ENCODE results near the gene TUBA4A. TPM values are rescaled to one million over a fixed set of nuclear protein-coding genes. Genes with fewer than 3 reads are reported as not detected.
A peak's percentile ranks its signal among the peaks of the same experiment; 100 is the strongest.

TUBA4A gene
- total RNA-seq, 1 experiment from 2014 or later, result 40.8 TPM

DNA sequence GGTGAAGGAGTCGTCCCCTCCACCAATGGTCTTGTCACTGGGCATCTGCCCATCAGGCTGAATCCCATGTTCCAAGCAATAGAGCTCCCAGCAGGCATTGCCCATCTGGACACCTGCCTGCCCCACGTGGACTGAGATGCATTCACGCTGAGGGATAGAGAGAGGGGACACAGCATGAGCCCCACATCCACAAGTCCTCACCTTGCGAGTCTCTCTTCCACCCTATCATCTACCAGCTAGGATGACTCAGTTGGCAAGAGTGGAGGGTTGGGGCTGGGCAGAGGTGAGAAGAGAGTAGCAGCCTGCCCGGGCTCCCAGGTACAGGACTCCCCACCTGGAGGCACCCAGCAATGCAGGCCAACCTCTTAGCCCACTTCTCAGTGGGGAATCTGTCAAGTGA, 1.6 kb downstream of the TUBA4A start:
- H3K36me3 Mint-ChIP-seq, result peaks cover 19% of the 10 kb centered on the region; the same call in 1 of the 2 replicates
- no peak for TF ChIP-seq SMAD3 (CRISPR knock-in tag; IDR thresholded peaks at IDR 0.05; ENCODE audit: borderline replicate concordance)
- no peak for TF ChIP-seq TEAD1 (CRISPR knock-in tag; IDR thresholded peaks at IDR 0.05)
- no peak for TF ChIP-seq NFE2L1 (CRISPR knock-in tag; IDR thresholded peaks at IDR 0.05)
- TF ChIP-seq NR3C1 (CRISPR knock-in tag; conservative IDR thresholded peaks at IDR 0.05; ENCODE audit: low read depth), result no peak
- TF ChIP-seq ELF4 (CRISPR knock-in tag; IDR thresholded peaks at IDR 0.05; ENCODE audit: low read depth), result no peak
- no peak for TF ChIP-seq ESRRA (CRISPR knock-in tag; IDR thresholded peaks at IDR 0.05; ENCODE audit: borderline replicate concordance)
- TF ChIP-seq, protein P1, sequence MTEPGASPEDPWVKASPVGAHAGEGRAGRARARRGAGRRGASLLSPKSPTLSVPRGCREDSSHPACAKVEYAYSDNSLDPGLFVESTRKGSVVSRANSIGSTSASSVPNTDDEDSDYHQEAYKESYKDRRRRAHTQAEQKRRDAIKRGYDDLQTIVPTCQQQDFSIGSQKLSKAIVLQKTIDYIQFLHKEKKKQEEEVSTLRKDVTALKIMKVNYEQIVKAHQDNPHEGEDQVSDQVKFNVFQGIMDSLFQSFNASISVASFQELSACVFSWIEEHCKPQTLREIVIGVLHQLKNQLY (CRISPR knock-in tag; IDR thresholded peaks at IDR 0.05), result no peak
- no peak for TF ChIP-seq JUN (CRISPR knock-in tag; IDR thresholded peaks at IDR 0.05)
- DNase-seq (ENCODE audit: low spot score), result no peak
- no peaks in the 10 kb centered on the region for H3K9me3 Mint-ChIP-seq
- peaks cover 57% of the 10 kb centered on the region for H3K27me3 Mint-ChIP-seq (ENCODE audit: low read depth)
- ChIA-PET CTCF (interaction anchor here (0.8 to 4.7 kb wide), 5 partner anchors 25 to 81 kb away, joined by 3 to 33 read pairs (median 6); partner anchors contain the start of genes ABCB6 and DNAJB2), POLR2A (interaction anchor here (1.4 to 2.5 kb wide), 4 partner anchors 27 to 76 kb away, joined by 3 to 15 read pairs (median 8); partner anchors contain the start of genes CNPPD1, DNAJB2 and ZFAND2B)
- H3K27ac Mint-ChIP-seq, result no peak overlapping the region
- ATAC-seq, result no peak
- H3K4me1 Mint-ChIP-seq, result peaks cover 25% of the 10 kb centered on the region
- H3K4me3 Mint-ChIP-seq, result peak overlapping the region; percentile 79

DNA sequence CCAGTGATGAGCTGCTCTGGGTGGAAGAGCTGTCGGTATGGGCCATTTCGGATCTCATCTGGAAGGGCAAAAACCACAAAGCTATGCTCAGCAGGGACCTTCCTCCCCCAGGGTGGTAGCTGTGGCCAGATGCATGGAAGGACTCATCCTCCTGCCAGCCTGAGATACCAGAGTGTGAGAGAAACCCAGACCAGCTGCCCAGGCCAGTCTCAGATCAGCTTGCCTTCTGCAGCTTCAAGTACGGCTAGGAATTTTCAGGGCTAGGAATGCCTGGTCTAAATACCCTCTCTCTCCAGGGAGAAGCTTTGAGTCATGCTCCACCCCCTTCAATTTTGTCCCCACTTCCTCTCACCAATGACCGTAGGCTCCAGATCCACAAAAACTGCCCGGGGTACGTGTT, 2.1 kb downstream of the TUBA4A start:
- Mint-ChIP-seq H3K4me3 (peak overlapping the region; percentile 79; the same call in 1 of the 2 replicates), H3K4me1 (peaks cover 25% of the 10 kb centered on the region), H3K9me3 (no peaks in the 10 kb centered on the region), H3K27me3 (ENCODE audit: low read depth) (peaks cover 53% of the 10 kb centered on the region), H3K36me3 (peaks cover 19% of the 10 kb centered on the region; the same call in 1 of the 2 replicates), H3K27ac (no peak overlapping the region)
- no peak for ATAC-seq
- TF ChIP-seq EMX1 (CRISPR knock-in tag; IDR thresholded peaks at IDR 0.05), result no peak
- no peak for TF ChIP-seq ZNF671 (CRISPR knock-in tag; IDR thresholded peaks at IDR 0.05)
- TF ChIP-seq SOX15 (CRISPR knock-in tag; IDR thresholded peaks at IDR 0.05), result no peak
- no peak for TF ChIP-seq ZNF396 (CRISPR knock-in tag; IDR thresholded peaks at IDR 0.05; ENCODE audit: borderline replicate concordance)
- TF ChIP-seq NFE2L1 (CRISPR knock-in tag; IDR thresholded peaks at IDR 0.05), result no peak
- TF ChIP-seq CREM (CRISPR knock-in tag; IDR thresholded peaks at IDR 0.05), result no peak
- TF ChIP-seq SMAD4 (CRISPR knock-in tag; IDR thresholded peaks at IDR 0.05), result no peak
- TF ChIP-seq, protein P2, sequence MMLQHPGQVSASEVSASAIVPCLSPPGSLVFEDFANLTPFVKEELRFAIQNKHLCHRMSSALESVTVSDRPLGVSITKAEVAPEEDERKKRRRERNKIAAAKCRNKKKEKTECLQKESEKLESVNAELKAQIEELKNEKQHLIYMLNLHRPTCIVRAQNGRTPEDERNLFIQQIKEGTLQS (CRISPR knock-in tag; conservative IDR thresholded peaks at IDR 0.05), result no peak
- no peak for TF ChIP-seq ZNF219 (CRISPR knock-in tag; IDR thresholded peaks at IDR 0.05; ENCODE audit: borderline replicate concordance)
- TF ChIP-seq, protein P1 (CRISPR knock-in tag; IDR thresholded peaks at IDR 0.05), result no peak
- TF ChIP-seq RELA (CRISPR knock-in tag; IDR thresholded peaks at IDR 0.05; ENCODE audit: borderline replicate concordance), result no peak
- TF ChIP-seq IRF2 (CRISPR knock-in tag; IDR thresholded peaks at IDR 0.05; ENCODE audit: borderline replicate concordance, low read depth), result no peak
- TF ChIP-seq, protein P3, sequence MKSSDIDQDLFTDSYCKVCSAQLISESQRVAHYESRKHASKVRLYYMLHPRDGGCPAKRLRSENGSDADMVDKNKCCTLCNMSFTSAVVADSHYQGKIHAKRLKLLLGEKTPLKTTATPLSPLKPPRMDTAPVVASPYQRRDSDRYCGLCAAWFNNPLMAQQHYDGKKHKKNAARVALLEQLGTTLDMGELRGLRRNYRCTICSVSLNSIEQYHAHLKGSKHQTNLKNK (CRISPR knock-in tag; IDR thresholded peaks at IDR 0.05), result no peak
- TF ChIP-seq NFATC4 (CRISPR knock-in tag; IDR thresholded peaks at IDR 0.05), result no peak
- TF ChIP-seq, protein P4, sequence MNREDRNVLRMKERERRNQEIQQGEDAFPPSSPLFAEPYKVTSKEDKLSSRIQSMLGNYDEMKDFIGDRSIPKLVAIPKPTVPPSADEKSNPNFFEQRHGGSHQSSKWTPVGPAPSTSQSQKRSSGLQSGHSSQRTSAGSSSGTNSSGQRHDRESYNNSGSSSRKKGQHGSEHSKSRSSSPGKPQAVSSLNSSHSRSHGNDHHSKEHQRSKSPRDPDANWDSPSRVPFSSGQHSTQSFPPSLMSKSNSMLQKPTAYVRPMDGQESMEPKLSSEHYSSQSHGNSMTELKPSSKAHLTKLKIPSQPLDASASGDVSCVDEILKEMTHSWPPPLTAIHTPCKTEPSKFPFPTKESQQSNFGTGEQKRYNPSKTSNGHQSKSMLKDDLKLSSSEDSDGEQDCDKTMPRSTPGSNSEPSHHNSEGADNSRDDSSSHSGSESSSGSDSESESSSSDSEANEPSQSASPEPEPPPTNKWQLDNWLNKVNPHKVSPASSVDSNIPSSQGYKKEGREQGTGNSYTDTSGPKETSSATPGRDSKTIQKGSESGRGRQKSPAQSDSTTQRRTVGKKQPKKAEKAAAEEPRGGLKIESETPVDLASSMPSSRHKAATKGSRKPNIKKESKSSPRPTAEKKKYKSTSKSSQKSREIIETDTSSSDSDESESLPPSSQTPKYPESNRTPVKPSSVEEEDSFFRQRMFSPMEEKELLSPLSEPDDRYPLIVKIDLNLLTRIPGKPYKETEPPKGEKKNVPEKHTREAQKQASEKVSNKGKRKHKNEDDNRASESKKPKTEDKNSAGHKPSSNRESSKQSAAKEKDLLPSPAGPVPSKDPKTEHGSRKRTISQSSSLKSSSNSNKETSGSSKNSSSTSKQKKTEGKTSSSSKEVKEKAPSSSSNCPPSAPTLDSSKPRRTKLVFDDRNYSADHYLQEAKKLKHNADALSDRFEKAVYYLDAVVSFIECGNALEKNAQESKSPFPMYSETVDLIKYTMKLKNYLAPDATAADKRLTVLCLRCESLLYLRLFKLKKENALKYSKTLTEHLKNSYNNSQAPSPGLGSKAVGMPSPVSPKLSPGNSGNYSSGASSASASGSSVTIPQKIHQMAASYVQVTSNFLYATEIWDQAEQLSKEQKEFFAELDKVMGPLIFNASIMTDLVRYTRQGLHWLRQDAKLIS (CRISPR knock-in tag; IDR thresholded peaks at IDR 0.05; ENCODE audit: borderline replicate concordance), result no peak
- TF ChIP-seq RORB (CRISPR knock-in tag; IDR thresholded peaks at IDR 0.05), result no peak
- TF ChIP-seq, protein P5, sequence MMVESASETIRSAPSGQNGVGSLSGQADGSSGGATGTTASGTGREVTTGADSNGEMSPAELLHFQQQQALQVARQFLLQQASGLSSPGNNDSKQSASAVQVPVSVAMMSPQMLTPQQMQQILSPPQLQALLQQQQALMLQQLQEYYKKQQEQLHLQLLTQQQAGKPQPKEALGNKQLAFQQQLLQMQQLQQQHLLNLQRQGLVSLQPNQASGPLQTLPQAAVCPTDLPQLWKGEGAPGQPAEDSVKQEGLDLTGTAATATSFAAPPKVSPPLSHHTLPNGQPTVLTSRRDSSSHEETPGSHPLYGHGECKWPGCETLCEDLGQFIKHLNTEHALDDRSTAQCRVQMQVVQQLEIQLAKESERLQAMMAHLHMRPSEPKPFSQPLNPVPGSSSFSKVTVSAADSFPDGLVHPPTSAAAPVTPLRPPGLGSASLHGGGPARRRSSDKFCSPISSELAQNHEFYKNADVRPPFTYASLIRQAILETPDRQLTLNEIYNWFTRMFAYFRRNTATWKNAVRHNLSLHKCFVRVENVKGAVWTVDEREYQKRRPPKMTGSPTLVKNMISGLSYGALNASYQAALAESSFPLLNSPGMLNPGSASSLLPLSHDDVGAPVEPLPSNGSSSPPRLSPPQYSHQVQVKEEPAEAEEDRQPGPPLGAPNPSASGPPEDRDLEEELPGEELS (CRISPR knock-in tag; IDR thresholded peaks at IDR 0.05), result no peak
- POLR2A ChIA-PET, result interaction anchor here (1.4 to 2.0 kb wide), 3 partner anchors 43 to 75 kb away, joined by 3 to 9 read pairs (median 7); partner anchors contain the start of genes CNPPD1 and ZFAND2B
- no peak for DNase-seq (ENCODE audit: low spot score)
- CTCF ChIA-PET, result interaction anchor here (0.8 to 4.7 kb wide), 4 partner anchors 27 to 80 kb away, joined by 3 to 33 read pairs (median 5); partner anchors contain the start of genes ABCB6 and DNAJB2

All from WTC11 (cell line).